Effector CD8-positive, alpha-beta T cell (primary cell): ENCODE measurements around the gene CDC40.
"Not testable (repeated sequence)": the region's sequence is repeated elsewhere in the genome, so short reads cannot be mapped to it uniquely, and the experiment has no call there.

ENCODE experiments used
- DNase-seq: peaks from one replicate; lab custom pipeline; 2025; lab: John Stamatoyannopoulos, UW

CDC40 gene

DNA sequence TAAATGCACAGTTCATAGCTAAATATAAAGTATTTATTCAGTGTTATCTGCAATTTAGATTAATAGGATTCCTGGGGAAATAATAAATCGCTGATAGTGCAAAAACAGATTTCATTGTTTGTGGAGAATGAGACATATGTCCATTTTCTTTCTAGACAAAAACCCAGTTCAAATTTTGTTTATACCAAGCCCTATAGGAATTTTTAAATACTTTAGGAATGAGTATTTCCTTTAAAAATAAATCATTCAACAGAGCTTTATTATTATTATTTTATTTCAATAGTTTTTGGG, 91.5 kb downstream of the CDC40 start:
- no peak for DNase-seq

DNA sequence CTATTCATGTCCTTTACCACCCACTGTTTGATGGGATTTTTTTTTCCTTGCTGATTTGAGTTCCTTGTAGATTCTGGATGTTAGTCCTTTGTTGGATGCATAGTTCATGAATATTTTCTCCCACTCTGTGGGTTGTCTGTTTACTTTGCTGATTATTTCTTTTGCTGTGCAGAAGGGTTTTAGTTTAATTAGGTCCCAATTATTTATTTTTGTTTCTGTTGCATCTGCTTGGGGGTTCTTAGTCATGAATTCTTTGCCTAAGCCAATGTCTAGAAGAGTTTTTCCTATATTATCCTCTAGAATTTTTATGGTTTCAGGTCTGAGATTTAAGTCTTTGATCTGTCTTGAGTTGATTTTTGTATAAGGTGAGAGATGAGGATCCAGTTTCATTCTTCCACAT, 92.6 kb downstream of the CDC40 start:
- DNase-seq = not testable (repeated sequence)

DNA sequence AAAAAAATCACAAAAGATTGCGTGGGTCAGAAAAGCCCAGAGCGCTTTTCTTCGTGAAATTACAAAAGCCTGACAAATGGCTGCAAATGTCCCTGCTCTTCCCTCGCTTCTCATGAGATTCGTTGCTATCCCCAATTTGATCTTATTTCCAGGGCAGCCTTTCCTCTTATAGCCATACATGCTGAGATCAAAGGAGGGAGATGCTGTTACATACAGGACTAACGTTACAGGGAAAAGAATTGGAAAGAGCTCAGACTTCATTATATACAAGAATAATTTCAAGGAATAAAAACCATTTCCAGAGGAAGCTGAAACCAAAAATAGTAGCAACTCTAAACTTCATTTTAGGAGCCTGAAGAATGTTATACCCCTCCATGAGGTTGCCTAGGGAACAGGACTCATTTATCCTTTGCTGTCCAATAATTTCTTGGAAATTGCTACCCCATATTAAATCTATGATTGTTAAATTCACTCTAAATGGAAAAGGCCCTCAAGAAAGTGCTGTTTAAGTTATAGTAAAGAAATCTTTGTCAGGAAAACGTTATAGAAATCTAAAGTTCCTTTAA, 97.0 kb downstream of the CDC40 start:
- DNase-seq = no peak
